ENCODE measurements around the gene MSI2.
A peak's percentile ranks its signal among the peaks of the same experiment; 100 is the strongest.

Gene MSI2

GRCh38 chr17:57269052-57269451, 12.7 kb downstream of the MSI2 start:
- Histone ChIP-seq H3K36me3 (peaks cover 90% of the 10 kb centered on the region), H3K27me3 (no peaks in the 10 kb centered on the region), H3K9me3 (no peaks in the 10 kb centered on the region), H3K4me3 (ENCODE audit: low read depth, low read length) (no peak overlapping the region), H3K4me1 (peaks cover 22% of the 10 kb centered on the region)
- TF ChIP-seq CTCF (IDR thresholded peaks at IDR 0.05; ENCODE audit: low read depth, low read length): no peak
- DNase-seq: no peak

GRCh38 chr17:57269598-57270255, 13.4 kb downstream of the MSI2 start:
- peaks cover 90% of the 10 kb centered on the region for H3K36me3 ChIP-seq
- H3K4me3 ChIP-seq (ENCODE audit: low read depth, low read length): no peak overlapping the region
- DNase-seq: no peak
- no peak for TF ChIP-seq CTCF (IDR thresholded peaks at IDR 0.05; ENCODE audit: low read depth, low read length)
- peaks cover 22% of the 10 kb centered on the region for H3K4me1 ChIP-seq
- no peaks in the 10 kb centered on the region for H3K9me3 ChIP-seq
- no peaks in the 10 kb centered on the region for H3K27me3 ChIP-seq

- no peak overlapping the region for H3K4me3 ChIP-seq (ENCODE audit: low read depth, low read length)
- no peaks in the 10 kb centered on the region for H3K27me3 ChIP-seq
- H3K4me1 ChIP-seq: peaks cover 22% of the 10 kb centered on the region
- TF ChIP-seq CTCF (IDR thresholded peaks at IDR 0.05; ENCODE audit: low read depth, low read length): no peak
- peak; percentile 30 for DNase-seq
- H3K9me3 ChIP-seq: no peaks in the 10 kb centered on the region
- H3K36me3 ChIP-seq: peaks cover 89% of the 10 kb centered on the region
These were observed 14.5 kb downstream of the MSI2 start for GRCh38 chr17:57270801-57271245.

- DNase-seq: no peak
- peaks cover 22% of the 10 kb centered on the region for H3K4me1 ChIP-seq
- peaks cover 90% of the 10 kb centered on the region for H3K36me3 ChIP-seq
- no peak for TF ChIP-seq CTCF (IDR thresholded peaks at IDR 0.05; ENCODE audit: low read depth, low read length)
- no peaks in the 10 kb centered on the region for H3K9me3 ChIP-seq
- H3K27me3 ChIP-seq: no peaks in the 10 kb centered on the region
- H3K4me3 ChIP-seq (ENCODE audit: low read depth, low read length): no peak overlapping the region
These were observed 15.5 kb downstream of the MSI2 start for GRCh38 chr17:57271821-57272220.

GRCh38 chr17:57273490-57273889, 17.2 kb downstream of the MSI2 start:
- H3K36me3 ChIP-seq: peaks cover 89% of the 10 kb centered on the region
- DNase-seq: no peak
- H3K27me3 ChIP-seq: no peaks in the 10 kb centered on the region
- peaks cover 22% of the 10 kb centered on the region for H3K4me1 ChIP-seq
- TF ChIP-seq CTCF (IDR thresholded peaks at IDR 0.05; ENCODE audit: low read depth, low read length): no peak
- no peak overlapping the region for H3K4me3 ChIP-seq (ENCODE audit: low read depth, low read length)
- no peaks in the 10 kb centered on the region for H3K9me3 ChIP-seq

- no peak for TF ChIP-seq CTCF (IDR thresholded peaks at IDR 0.05; ENCODE audit: low read depth, low read length)
- DNase-seq: no peak
- H3K36me3 ChIP-seq: peaks cover 88% of the 10 kb centered on the region
- peaks cover 16% of the 10 kb centered on the region for H3K4me1 ChIP-seq
- H3K9me3 ChIP-seq: no peaks in the 10 kb centered on the region
- no peak overlapping the region for H3K4me3 ChIP-seq (ENCODE audit: low read depth, low read length)
- H3K27me3 ChIP-seq: no peaks in the 10 kb centered on the region
These were observed 17.8 kb downstream of the MSI2 start for GRCh38 chr17:57274162-57274561.
